Smooth muscle cell (in vitro differentiated cells): ENCODE measurements around the gene STOML3. TPM values are rescaled to one million over a fixed set of nuclear protein-coding genes. Genes with fewer than 3 reads are reported as not detected.

Source experiments
- DNase-seq: peaks from one replicate; lab custom pipeline; 2025; ENCODE audit not compliant: unreplicated experiment; lab: John Stamatoyannopoulos, UW
- H2AFZ ChIP-seq: fragments of 200-600 bp; sonication (generic); 2 replicates; pipeline ENCODE4 v1.6.0; 2016; ENCODE audit warnings: antibody characterized with exemption, low read depth, mild to moderate bottlenecking
- H3F3A ChIP-seq: fragments of 200-600 bp; sonication (generic); 2 replicates; pipeline ENCODE4 v1.6.0; 2017; ENCODE audit warnings: antibody characterized with exemption, low read depth
- H3K27ac ChIP-seq: fragments of 200-600 bp; sonication (generic); 2 replicates; pipeline ENCODE4 v1.5.1; 2016; ENCODE audit warnings: low read depth, mild to moderate bottlenecking
- H3K27me3 ChIP-seq: fragments of 200-600 bp; sonication (generic); 2 replicates; pipeline ENCODE4 v1.6.1; 2016; ENCODE audit warnings: low read depth, mild to moderate bottlenecking
- H3K36me3 ChIP-seq: fragments of 200-600 bp; sonication (generic); 2 replicates; pipeline ENCODE4 v1.5.1; 2016; ENCODE audit warnings: low read depth
- H3K4me1 ChIP-seq: fragments of 200-600 bp; sonication (generic); 2 replicates; pipeline ENCODE4 v1.5.1; 2016; ENCODE audit warnings: low read depth
- H3K4me2 ChIP-seq: fragments of 200-600 bp; sonication (generic); 2 replicates; pipeline ENCODE4 v1.6.0; 2016; ENCODE audit warnings: mild to moderate bottlenecking
- H3K4me3 ChIP-seq: fragments of 200-600 bp; sonication (generic); 2 replicates; pipeline ENCODE4 v1.5.1; 2016; ENCODE audit warnings: mild to moderate bottlenecking
- H3K79me2 ChIP-seq: fragments of 200-600 bp; sonication (generic); 2 replicates; pipeline ENCODE4 v1.6.0; 2016; ENCODE audit warnings: low read depth, mild to moderate bottlenecking
- H3K9ac ChIP-seq: fragments of 200-600 bp; sonication (generic); 2 replicates; pipeline ENCODE4 v1.6.0; 2016; ENCODE audit warnings: low read depth
- H3K9me3 ChIP-seq: fragments of 200-600 bp; sonication (generic); replicated peaks from 2 replicates; pipeline ENCODE4 v1.5.1; 2016; ENCODE audit warnings: low read depth
- H4K20me1 ChIP-seq: fragments of 200-600 bp; sonication (generic); 2 replicates; pipeline ENCODE4 v1.6.0; 2016; ENCODE audit warnings: low read depth
- CTCF ChIP-seq: fragments of 200-600 bp; sonication (generic); IDR thresholded peaks from 2 replicates; pipeline ENCODE4 v1.5.1; 2017; ENCODE audit warnings: borderline replicate concordance, mild to moderate bottlenecking, antibody characterized with exemption; ENCODE audit not compliant: insufficient read depth, poor library complexity, severe bottlenecking
- WGBS: methylation state at CpG from one replicate; pipeline ENCODE4 v1.1.7; 2016; ENCODE audit warnings: low lambda C conversion rate; 5-methylcytosine and 5-hydroxymethylcytosine counted together
- polyA plus RNA-seq: library from polyadenylated mRNA; unstranded; fragments of >200 nt; fragmentation: Nextera tagmentation; extraction: Ambion mirVana; gene quantifications from 2 replicates; pipeline ENCODE4 v1.2.1, GENCODE V29; 2016
- total RNA-seq: library from RNA; depleted of rRNA; stranded (reverse); fragments of >200 nt; gene quantifications from 2 replicates; pipeline ENCODE4 v1.2.3, GENCODE V29; 2014

The STOML3 gene
- total and polyA plus RNA-seq, 2 experiments from 2014 or later, result not detected

GRCh38 chr13:39037880-39038568 is 47.4 kb upstream of the STOML3 start, which contains the start of the genes NHLRC3 and PROSER1:
Gene NHLRC3, plus strand, starts transcription at chr13:39038456. Its CDS starts 184 bp downstream, at chr13:39038640.
Gene PROSER1, minus strand, starts transcription at chr13:39038089. Its CDS starts 847 bp downstream, at chr13:39037242.
- peak within 1 kb of the TSS; percentile 87 for H3K4me3 ChIP-seq
- no peaks in the 10 kb centered on the region for H3K27me3 ChIP-seq
- peak within 1 kb of the TSS; percentile 40 for H3K27ac ChIP-seq
- H3K4me1 ChIP-seq, result peaks cover 36% of the 10 kb centered on the region
- no peak for TF ChIP-seq CTCF
- H3K36me3 ChIP-seq, result no peaks in the 10 kb centered on the region
- H3F3A ChIP-seq, result no peaks in the 10 kb centered on the region
- peak; percentile 49 for DNase-seq
- no peaks in the 10 kb centered on the region for H3K9me3 ChIP-seq
- H3K79me2 ChIP-seq, result peaks cover 52% of the 10 kb centered on the region
- peak within 1 kb of the TSS; percentile 71 for H3K9ac ChIP-seq
- peak within 1 kb of the TSS; percentile 98 for H3K4me2 ChIP-seq
- H4K20me1 ChIP-seq, result peaks cover 39% of the 10 kb centered on the region
- WGBS, result under 1% methylated on average over 41 of the region's 41 CpGs
- H2AFZ ChIP-seq, result peak within 1 kb of the TSS; percentile 100

- H3K4me2 ChIP-seq, result peak overlapping the region; percentile 98
- no peaks in the 10 kb centered on the region for H3K9me3 ChIP-seq
- peak overlapping the region; percentile 71 for H3K9ac ChIP-seq
- H4K20me1 ChIP-seq, result peaks cover 41% of the 10 kb centered on the region
- H3K27me3 ChIP-seq, result no peaks in the 10 kb centered on the region
- peak overlapping the region; percentile 100 for H2AFZ ChIP-seq
- H3K4me3 ChIP-seq, result peak overlapping the region; percentile 87
- H3K79me2 ChIP-seq, result peaks cover 58% of the 10 kb centered on the region
- WGBS, result 1% methylated on average over 37 of the region's 39 CpGs
- H3K4me1 ChIP-seq, result peaks cover 36% of the 10 kb centered on the region
- H3F3A ChIP-seq, result no peaks in the 10 kb centered on the region
- no peak for TF ChIP-seq CTCF
- DNase-seq, result no peak
- no peaks in the 10 kb centered on the region for H3K36me3 ChIP-seq
- H3K27ac ChIP-seq, result peak overlapping the region; percentile 37
Measured at GRCh38 chr13:39037410-39037879, 46.8 kb upstream of the STOML3 start.

GRCh38 chr13:39036212-39036611 is 45.6 kb upstream of the STOML3 start:
- TF ChIP-seq CTCF, result no peak
- Histone ChIP-seq H3K27ac (no peak overlapping the region), H3K9me3 (no peaks in the 10 kb centered on the region), H3K4me3 (peak overlapping the region; percentile 87), H3K27me3 (no peaks in the 10 kb centered on the region), H3K79me2 (peaks cover 69% of the 10 kb centered on the region), H3F3A (no peaks in the 10 kb centered on the region), H3K36me3 (no peaks in the 10 kb centered on the region), H3K4me2 (peak overlapping the region; percentile 98), H3K9ac (peak overlapping the region; percentile 71), H4K20me1 (peaks cover 46% of the 10 kb centered on the region), H2AFZ (peak overlapping the region; percentile 100), H3K4me1 (peaks cover 36% of the 10 kb centered on the region)
- no peak for DNase-seq
- 4% methylated on average over 9 of the region's 9 CpGs for WGBS
